HL-60 (cell line): ENCODE measurements around the gene MAGI2.

Experiments
- CTCF ChIP-seq: IDR thresholded peaks from one replicate; pipeline ENCODE4 v1.5.1; 2011; ENCODE audit warnings: low read length, control low read depth, inconsistent platforms; ENCODE audit not compliant: insufficient read depth
- TF ChIP-seq, protein P1 (sequence below): IDR thresholded peaks from 2 replicates; pipeline ENCODE4 v1.6.1; 2012; ENCODE audit warnings: low read depth; ENCODE audit not compliant: insufficient replicate concordance

GRCh38 chr7:78448911-78449310 lies 1004.6 kb downstream of the MAGI2 start:
- TF ChIP-seq CTCF: no peak
- TF ChIP-seq, protein P1, sequence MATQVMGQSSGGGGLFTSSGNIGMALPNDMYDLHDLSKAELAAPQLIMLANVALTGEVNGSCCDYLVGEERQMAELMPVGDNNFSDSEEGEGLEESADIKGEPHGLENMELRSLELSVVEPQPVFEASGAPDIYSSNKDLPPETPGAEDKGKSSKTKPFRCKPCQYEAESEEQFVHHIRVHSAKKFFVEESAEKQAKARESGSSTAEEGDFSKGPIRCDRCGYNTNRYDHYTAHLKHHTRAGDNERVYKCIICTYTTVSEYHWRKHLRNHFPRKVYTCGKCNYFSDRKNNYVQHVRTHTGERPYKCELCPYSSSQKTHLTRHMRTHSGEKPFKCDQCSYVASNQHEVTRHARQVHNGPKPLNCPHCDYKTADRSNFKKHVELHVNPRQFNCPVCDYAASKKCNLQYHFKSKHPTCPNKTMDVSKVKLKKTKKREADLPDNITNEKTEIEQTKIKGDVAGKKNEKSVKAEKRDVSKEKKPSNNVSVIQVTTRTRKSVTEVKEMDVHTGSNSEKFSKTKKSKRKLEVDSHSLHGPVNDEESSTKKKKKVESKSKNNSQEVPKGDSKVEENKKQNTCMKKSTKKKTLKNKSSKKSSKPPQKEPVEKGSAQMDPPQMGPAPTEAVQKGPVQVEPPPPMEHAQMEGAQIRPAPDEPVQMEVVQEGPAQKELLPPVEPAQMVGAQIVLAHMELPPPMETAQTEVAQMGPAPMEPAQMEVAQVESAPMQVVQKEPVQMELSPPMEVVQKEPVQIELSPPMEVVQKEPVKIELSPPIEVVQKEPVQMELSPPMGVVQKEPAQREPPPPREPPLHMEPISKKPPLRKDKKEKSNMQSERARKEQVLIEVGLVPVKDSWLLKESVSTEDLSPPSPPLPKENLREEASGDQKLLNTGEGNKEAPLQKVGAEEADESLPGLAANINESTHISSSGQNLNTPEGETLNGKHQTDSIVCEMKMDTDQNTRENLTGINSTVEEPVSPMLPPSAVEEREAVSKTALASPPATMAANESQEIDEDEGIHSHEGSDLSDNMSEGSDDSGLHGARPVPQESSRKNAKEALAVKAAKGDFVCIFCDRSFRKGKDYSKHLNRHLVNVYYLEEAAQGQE: no peak
